HEK293T (cell line): ENCODE results near the gene CYP1B1.
"Not testable (repeated sequence)": the region's sequence is repeated elsewhere in the genome, so short reads cannot be mapped to it uniquely, and the experiment has no call there.

ENCODE experiments used
- CTCF ChIA-PET: fragments of 350-600 bp; formaldehyde crosslinking; extraction: SDS; loops from one replicate; lab custom pipeline; 2021; ENCODE audit warnings: antibody characterized with exemption, inconsistent platforms; lab: Yijun Ruan, JAX
- POLR2A ChIA-PET: fragments of 350-600 bp; formaldehyde crosslinking; extraction: SDS; loops from one replicate; lab custom pipeline; 2020; ENCODE audit warnings: antibody characterized with exemption, inconsistent platforms; lab: Yijun Ruan, JAX
- DNase-seq: peaks from one replicate; pipeline ENCODE4 v3.0.0; 2012; ENCODE audit warnings: mixed read lengths; ENCODE audit errors: extremely low spot score
- ARNT ChIP-seq: fragments of 450-650 bp; IDR thresholded peaks from 2 replicates; pipeline ENCODE4 v1.6.1; 2017; ENCODE audit warnings: mild to moderate bottlenecking
- BHLHE40 ChIP-seq: fragments of 450-650 bp; IDR thresholded peaks from 2 replicates; pipeline ENCODE4 v1.6.1; 2016; ENCODE audit warnings: mild to moderate bottlenecking, moderate library complexity, borderline replicate concordance
- CTBP1 ChIP-seq: fragments of 450-650 bp; IDR thresholded peaks from 2 replicates; pipeline ENCODE4 v1.6.1; 2016; ENCODE audit warnings: borderline replicate concordance
- ELF4 ChIP-seq: fragments of 450-650 bp; IDR thresholded peaks from 2 replicates; pipeline ENCODE4 v1.6.1; 2017; ENCODE audit warnings: antibody characterized with exemption
- FOXA1 ChIP-seq: fragments of 450-650 bp; IDR thresholded peaks from 2 replicates; pipeline ENCODE4 v1.6.1; 2016; ENCODE audit warnings: mild to moderate bottlenecking
- FOXK2 ChIP-seq: fragments of 450-650 bp; IDR thresholded peaks from 2 replicates; pipeline ENCODE4 v1.6.1; 2016; ENCODE audit warnings: mild to moderate bottlenecking
- FOXM1 ChIP-seq: fragments of 450-650 bp; IDR thresholded peaks from 2 replicates; pipeline ENCODE4 v1.6.1; 2017; ENCODE audit warnings: mild to moderate bottlenecking, borderline replicate concordance
- HDGF ChIP-seq: fragments of 450-650 bp; IDR thresholded peaks from 2 replicates; pipeline ENCODE4 v1.6.1; 2017; ENCODE audit warnings: antibody characterized with exemption, borderline replicate concordance
- L3MBTL2 ChIP-seq: fragments of 450-650 bp; conservative IDR thresholded peaks from 2 replicates; pipeline ENCODE4 v1.6.1; 2016; ENCODE audit warnings: mild to moderate bottlenecking
- LEF1 ChIP-seq: fragments of 450-650 bp; IDR thresholded peaks from 2 replicates; pipeline ENCODE4 v1.6.1; 2017; ENCODE audit warnings: mild to moderate bottlenecking, borderline replicate concordance
- NFRKB ChIP-seq: fragments of 450-650 bp; IDR thresholded peaks from 2 replicates; pipeline ENCODE4 v1.6.1; 2016; ENCODE audit warnings: mild to moderate bottlenecking, moderate library complexity
- PKNOX1 ChIP-seq: fragments of 450-650 bp; IDR thresholded peaks from 2 replicates; pipeline ENCODE4 v1.6.1; 2016
- SP1 ChIP-seq: fragments of 450-650 bp; IDR thresholded peaks from 2 replicates; pipeline ENCODE4 v1.6.1; 2017
- SUZ12 ChIP-seq: fragments of 450-650 bp; IDR thresholded peaks from 2 replicates; pipeline ENCODE4 v1.6.1; 2016; ENCODE audit warnings: mild to moderate bottlenecking
- TARDBP ChIP-seq: fragments of 450-650 bp; IDR thresholded peaks from 2 replicates; pipeline ENCODE4 v1.6.1; 2016
- ZNF384 ChIP-seq: fragments of 450-650 bp; IDR thresholded peaks from 2 replicates; pipeline ENCODE4 v1.6.1; 2016

CYP1B1 gene

GRCh38 chr2:38030635-38031355 lies 45.2 kb downstream of the CYP1B1 start:
- TF ChIP-seq BHLHE40 (no peak), FOXM1 (no peak), PKNOX1 (no peak), TARDBP (no peak), SUZ12 (no peak), ZNF384 (no peak), ELF4 (no peak)
- CTCF ChIA-PET, result no interaction called here
- no peak for DNase-seq
- POLR2A ChIA-PET, result no interaction called here

DNA sequence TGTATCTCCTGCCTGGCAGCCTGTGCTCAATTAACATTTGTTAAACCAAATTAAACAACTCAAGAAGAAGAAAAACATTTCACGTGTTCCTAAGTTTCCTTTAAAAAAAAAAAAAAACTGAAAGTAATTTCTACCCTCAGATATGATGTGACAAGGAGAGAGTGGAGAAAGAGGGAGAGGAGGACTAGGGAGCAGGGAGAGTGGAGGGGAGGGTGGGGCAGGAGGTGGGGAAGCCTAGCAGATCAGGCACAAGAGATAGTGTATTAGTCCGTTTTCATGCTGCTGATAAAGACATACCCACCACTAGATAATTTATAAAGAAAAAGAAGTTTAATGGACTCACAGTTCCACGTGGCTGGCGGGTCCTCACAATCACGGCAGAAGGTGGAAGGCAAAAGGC lies 46.4 kb downstream of the CYP1B1 start:
- no peak for TF ChIP-seq HDGF
- TF ChIP-seq LEF1, result no peak
- TF ChIP-seq FOXM1, result no peak
- no peak for TF ChIP-seq FOXK2
- TF ChIP-seq CTBP1, result no peak
- no peak for TF ChIP-seq PKNOX1
- TF ChIP-seq FOXA1, result no peak
- no peak for TF ChIP-seq TARDBP
- TF ChIP-seq ELF4, result no peak
- no peak for TF ChIP-seq SUZ12
- no peak for TF ChIP-seq L3MBTL2
- TF ChIP-seq ARNT, result no peak
- no peak for TF ChIP-seq ZNF384
- no peak for TF ChIP-seq BHLHE40
- no peak for TF ChIP-seq NFRKB
- no peak for TF ChIP-seq SP1
- CTCF ChIA-PET, result no interaction called here
- POLR2A ChIA-PET, result no interaction called here
- DNase-seq, result no peak

DNA sequence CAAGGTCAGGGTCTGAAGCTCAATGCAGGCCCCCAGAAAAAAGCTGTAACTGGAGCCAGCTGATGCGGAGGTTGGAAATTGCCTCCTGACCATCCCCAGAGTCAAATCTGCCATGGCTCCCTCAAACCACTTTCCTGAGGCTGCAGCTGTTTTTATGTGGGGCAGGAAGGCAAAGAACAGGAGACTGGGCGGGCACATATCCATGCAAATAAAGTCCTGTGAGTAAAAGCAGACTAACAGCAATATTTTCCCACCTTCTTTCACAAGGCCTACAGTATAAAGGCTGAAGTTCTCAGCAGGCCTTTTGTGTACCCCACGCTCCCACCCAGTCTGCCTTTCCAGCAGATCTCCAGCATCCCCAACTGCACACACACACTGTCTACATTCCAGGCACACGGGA lies 47.1 kb downstream of the CYP1B1 start:
- ChIA-PET POLR2A (no interaction called here), CTCF (no interaction called here)
- DNase-seq, result no peak
- TF ChIP-seq L3MBTL2, result no peak
- no peak for TF ChIP-seq BHLHE40
- no peak for TF ChIP-seq FOXA1
- TF ChIP-seq ZNF384, result no peak
- TF ChIP-seq PKNOX1, result no peak
- no peak for TF ChIP-seq ELF4
- TF ChIP-seq SP1, result no peak
- no peak for TF ChIP-seq LEF1
- no peak for TF ChIP-seq TARDBP
- no peak for TF ChIP-seq CTBP1
- no peak for TF ChIP-seq FOXK2

DNA sequence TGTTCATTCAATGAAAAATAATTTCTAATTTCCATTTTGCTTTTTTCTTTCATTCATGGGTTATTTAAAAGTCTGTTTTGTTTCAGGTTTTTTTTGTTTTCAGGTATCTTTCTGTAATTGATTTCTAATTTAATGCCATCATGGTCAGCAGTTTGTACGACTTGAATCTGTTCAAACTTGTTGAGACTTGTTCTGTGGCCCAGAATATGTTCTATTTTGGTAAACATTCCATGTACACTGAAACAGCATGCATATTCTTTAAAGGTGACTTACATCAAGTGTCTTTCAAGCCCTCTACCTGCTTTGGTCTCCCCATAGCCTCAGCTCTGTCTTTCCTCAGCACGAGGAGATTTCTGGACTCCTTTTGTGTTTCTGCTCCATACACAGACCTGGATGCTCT lies 49.1 kb downstream of the CYP1B1 start:
- CTCF ChIA-PET, result no interaction called here
- DNase-seq, result no peak
- TF ChIP-seq ZNF384, result no peak
- no peak for TF ChIP-seq LEF1
- TF ChIP-seq TARDBP, result no peak
- TF ChIP-seq ELF4, result no peak
- no peak for TF ChIP-seq PKNOX1
- TF ChIP-seq ARNT, result no peak
- no peak for TF ChIP-seq FOXK2
- TF ChIP-seq HDGF, result no peak
- no peak for TF ChIP-seq L3MBTL2
- no peak for TF ChIP-seq SP1
- TF ChIP-seq SUZ12, result no peak
- TF ChIP-seq BHLHE40, result no peak
- no peak for TF ChIP-seq FOXM1
- TF ChIP-seq NFRKB, result no peak
- no peak for TF ChIP-seq FOXA1
- POLR2A ChIA-PET, result no interaction called here

DNA sequence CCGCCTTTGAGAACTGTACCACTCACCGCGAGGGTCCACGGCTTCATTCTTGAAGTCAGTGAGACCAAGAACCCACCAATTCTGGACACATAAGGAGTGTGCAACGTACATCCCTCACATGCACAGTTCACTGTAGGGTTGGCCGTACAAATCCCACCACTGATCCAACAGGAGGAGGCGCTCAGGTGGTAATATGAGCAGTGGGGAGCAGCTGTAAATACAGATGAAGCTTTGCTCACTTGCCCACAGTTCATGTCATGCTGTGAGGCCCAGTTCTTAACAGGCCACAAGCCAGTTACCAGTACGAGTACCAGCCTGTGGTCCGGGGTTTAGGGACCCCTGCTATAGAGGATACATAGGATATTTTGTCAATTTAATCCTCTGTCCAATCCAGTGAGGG lies 54.4 kb downstream of the CYP1B1 start:
- TF ChIP-seq ARNT (no peak), FOXM1 (no peak), TARDBP (no peak), PKNOX1 (no peak)
- no peak for DNase-seq
- ChIA-PET POLR2A (no interaction called here), CTCF (no interaction called here)

GRCh38 chr2:38020359-38021069 lies 55.4 kb downstream of the CYP1B1 start:
- CTCF ChIA-PET, DNase-seq, POLR2A ChIA-PET: not testable (repeated sequence)
